Neural progenitor cell (in vitro differentiated cells): ENCODE measurements around the gene L3MBTL3. TPM values are rescaled to one million over a fixed set of nuclear protein-coding genes. Genes with fewer than 3 reads are reported as not detected.

Source experiments
- DNase-seq: peaks from one replicate; pipeline ENCODE4 v3.0.0-alpha.2; 2016; ENCODE audit warnings: low spot score
- H2AFZ ChIP-seq: fragments of 200-600 bp; sonication (generic); replicated peaks from 2 replicates; pipeline ENCODE4 v1.6.1; 2016; ENCODE audit warnings: antibody characterized with exemption
- H3F3A ChIP-seq: fragments of 200-600 bp; sonication (generic); 2 replicates; pipeline ENCODE4 v1.6.1; 2016; ENCODE audit warnings: antibody characterized with exemption, low read depth
- H3K27ac ChIP-seq: fragments of 200-600 bp; sonication (generic); 2 replicates; pipeline ENCODE4 v1.5.1; 2016; ENCODE audit warnings: mild to moderate bottlenecking
- H3K27me3 ChIP-seq: fragments of 200-600 bp; sonication (generic); 2 replicates; pipeline ENCODE4 v1.6.1; 2016; ENCODE audit warnings: mild to moderate bottlenecking, moderate library complexity
- H3K36me3 ChIP-seq: fragments of 200-600 bp; sonication (generic); 2 replicates; pipeline ENCODE4 v1.5.1; 2016
- H3K4me1 ChIP-seq: fragments of 200-600 bp; sonication (generic); 2 replicates; pipeline ENCODE4 v1.6.1; 2016; ENCODE audit warnings: mixed run types
- H3K4me2 ChIP-seq: fragments of 200-600 bp; sonication (generic); 2 replicates; pipeline ENCODE4 v1.6.1; 2016
- H3K4me3 ChIP-seq: fragments of 200-600 bp; sonication (generic); 2 replicates; pipeline ENCODE4 v1.5.1; 2016
- H3K79me2 ChIP-seq: fragments of 200-600 bp; sonication (generic); 2 replicates; pipeline ENCODE4 v1.6.1; 2016; ENCODE audit warnings: low read depth
- H3K9ac ChIP-seq: fragments of 200-600 bp; sonication (generic); 2 replicates; pipeline ENCODE4 v1.6.1; 2016
- H3K9me3 ChIP-seq: fragments of 200-600 bp; sonication (generic); 2 replicates; pipeline ENCODE4 v1.5.1; 2016; ENCODE audit warnings: low read depth
- H4K20me1 ChIP-seq: fragments of 200-600 bp; sonication (generic); 2 replicates; pipeline ENCODE4 v1.6.1; 2016; ENCODE audit warnings: low read depth
- H3K27ac Mint-ChIP-seq: 3 replicates; pipeline ENCODE4 v1.8.0; 2021; ENCODE audit warnings: mixed read lengths
- H3K27me3 Mint-ChIP-seq: 2 replicates; pipeline ENCODE4 v1.8.0; 2022; ENCODE audit warnings: low read depth, mild to moderate bottlenecking, inconsistent platforms, moderate library complexity, mixed read lengths; ENCODE audit not compliant: insufficient read depth
- H3K36me3 Mint-ChIP-seq: 3 replicates; pipeline ENCODE4 v1.8.0; 2021; ENCODE audit warnings: mixed read lengths
- H3K4me1 Mint-ChIP-seq: 3 replicates; pipeline ENCODE4 v1.8.0; 2021; ENCODE audit warnings: mixed read lengths
- H3K4me3 Mint-ChIP-seq: 3 replicates; pipeline ENCODE4 v1.8.0; 2021; ENCODE audit warnings: mild to moderate bottlenecking, moderate library complexity, mixed read lengths
- H3K9me3 Mint-ChIP-seq: 3 replicates; pipeline ENCODE4 v1.8.0; 2020; ENCODE audit warnings: mixed read lengths
- CTCF ChIP-seq: fragments of 200-600 bp; sonication (generic); IDR thresholded peaks from 2 replicates; pipeline ENCODE4 v1.5.1; 2017; ENCODE audit warnings: antibody characterized with exemption, mild to moderate bottlenecking
- EZH2 ChIP-seq: fragments of 200-600 bp; sonication (generic); IDR thresholded peaks from 2 replicates; pipeline ENCODE4 v1.6.1; 2017; ENCODE audit warnings: antibody characterized with exemption, mild to moderate bottlenecking, moderate library complexity
- EZH2phosphoT487 ChIP-seq: fragments of 200-600 bp; sonication (generic); IDR thresholded peaks from 2 replicates; pipeline ENCODE4 v1.6.1; 2017; ENCODE audit warnings: antibody characterized with exemption
- total RNA-seq: library from RNA; depleted of rRNA; stranded (reverse); fragments of >200 nt; gene quantifications from 2 replicates; pipeline ENCODE4 v1.2.3, GENCODE V29; 2015; ENCODE audit warnings: low replicate concordance

Gene L3MBTL3
- total RNA-seq, 1 donor from 2014 or later: 22.2 TPM

GRCh38 chr6:130045622-130046021 is 27.2 kb downstream of the L3MBTL3 start:
- H2AFZ ChIP-seq: no peak overlapping the region
- no peaks in the 10 kb centered on the region for H3F3A ChIP-seq
- H3K36me3 Mint-ChIP-seq: peaks cover 16% of the 10 kb centered on the region
- no peaks in the 10 kb centered on the region for H3K36me3 ChIP-seq
- no peak for DNase-seq
- H3K9me3 ChIP-seq: no peaks in the 10 kb centered on the region
- H3K4me3 ChIP-seq: no peak overlapping the region
- H3K4me1 ChIP-seq: no peaks in the 10 kb centered on the region
- no peak overlapping the region for H3K4me3 Mint-ChIP-seq
- H3K9ac ChIP-seq: no peak overlapping the region
- no peak overlapping the region for H3K4me2 ChIP-seq
- no peaks in the 10 kb centered on the region for H3K79me2 ChIP-seq
- H3K27me3 ChIP-seq: no peaks in the 10 kb centered on the region
- TF ChIP-seq EZH2 (no peak), CTCF (no peak), EZH2phosphoT487 (no peak)
- H4K20me1 ChIP-seq: no peaks in the 10 kb centered on the region
- no peaks in the 10 kb centered on the region for H3K27me3 Mint-ChIP-seq
- H3K27ac ChIP-seq: no peak overlapping the region
- peaks cover 3% of the 10 kb centered on the region for H3K9me3 Mint-ChIP-seq
- no peaks in the 10 kb centered on the region for H3K4me1 Mint-ChIP-seq
- H3K27ac Mint-ChIP-seq: no peak overlapping the region

- Mint-ChIP-seq H3K4me3 (no peak overlapping the region), H3K36me3 (peaks cover 17% of the 10 kb centered on the region), H3K27me3 (no peaks in the 10 kb centered on the region), H3K9me3 (peaks cover 1% of the 10 kb centered on the region), H3K4me1 (no peaks in the 10 kb centered on the region), H3K27ac (no peak overlapping the region)
- Histone ChIP-seq H3K27ac (no peak overlapping the region), H3K4me1 (no peaks in the 10 kb centered on the region), H3K27me3 (no peaks in the 10 kb centered on the region), H3K79me2 (no peaks in the 10 kb centered on the region), H4K20me1 (no peaks in the 10 kb centered on the region), H3K9me3 (no peaks in the 10 kb centered on the region), H3K36me3 (no peaks in the 10 kb centered on the region), H3K4me2 (no peak overlapping the region), H2AFZ (no peak overlapping the region), H3K9ac (no peak overlapping the region), H3F3A (no peaks in the 10 kb centered on the region), H3K4me3 (no peak overlapping the region)
- TF ChIP-seq EZH2 (no peak), CTCF (no peak), EZH2phosphoT487 (no peak)
- DNase-seq: no peak
Measured at GRCh38 chr6:130046671-130047070, 28.3 kb downstream of the L3MBTL3 start.

DNA sequence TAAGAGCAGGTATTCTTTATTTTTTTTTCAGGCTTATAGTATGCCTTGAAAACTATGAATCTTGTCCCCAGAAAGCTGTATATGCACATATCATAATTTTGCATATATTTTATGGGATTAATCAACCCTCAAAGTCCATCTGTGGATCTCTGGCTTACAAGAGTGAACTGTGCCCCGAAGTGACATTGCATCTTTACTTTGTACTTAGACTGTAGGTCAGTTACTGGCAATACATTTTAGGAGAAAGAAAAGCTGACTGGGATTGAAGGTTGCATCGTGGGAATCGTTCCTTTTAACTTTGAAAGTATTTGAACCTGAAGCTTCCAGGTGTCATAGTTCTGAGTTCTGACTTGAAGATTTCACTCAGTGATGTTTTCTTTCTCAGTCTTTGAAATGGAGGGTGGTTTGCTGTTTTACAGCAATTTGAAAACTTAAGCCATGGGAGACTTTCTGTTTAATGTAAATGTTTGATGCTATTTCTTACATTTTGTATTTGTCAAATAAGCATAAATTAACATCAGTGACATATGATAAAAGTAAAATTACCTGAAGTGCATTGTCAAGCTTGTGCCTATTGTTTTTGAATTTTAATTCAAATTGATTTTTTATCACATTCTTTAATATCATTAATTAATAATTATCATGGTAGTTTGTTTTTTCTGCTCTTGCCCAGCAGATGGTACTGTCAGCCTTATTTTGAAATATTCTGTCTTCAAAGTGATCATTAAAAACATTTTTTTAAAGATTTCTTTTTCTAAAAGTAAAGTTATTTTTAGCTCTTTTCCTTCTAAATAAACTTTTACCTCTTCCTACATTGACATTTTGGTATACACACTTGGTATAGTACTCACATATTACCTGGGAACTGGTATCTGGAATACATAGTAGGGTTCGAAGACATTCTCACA is 29.0 kb downstream of the L3MBTL3 start:
- H3K9me3 Mint-ChIP-seq: peaks cover 1% of the 10 kb centered on the region
- Histone ChIP-seq H3K4me1 (no peaks in the 10 kb centered on the region), H4K20me1 (no peaks in the 10 kb centered on the region), H3K36me3 (no peaks in the 10 kb centered on the region), H3K27ac (no peak overlapping the region), H3F3A (no peaks in the 10 kb centered on the region), H2AFZ (no peak overlapping the region), H3K9ac (no peak overlapping the region), H3K27me3 (no peaks in the 10 kb centered on the region), H3K9me3 (no peaks in the 10 kb centered on the region), H3K4me2 (no peak overlapping the region), H3K4me3 (no peak overlapping the region), H3K79me2 (no peaks in the 10 kb centered on the region)
- H3K4me3 Mint-ChIP-seq: no peak overlapping the region
- H3K27ac Mint-ChIP-seq: no peak overlapping the region
- H3K36me3 Mint-ChIP-seq: peaks cover 20% of the 10 kb centered on the region
- H3K4me1 Mint-ChIP-seq: no peaks in the 10 kb centered on the region
- no peaks in the 10 kb centered on the region for H3K27me3 Mint-ChIP-seq
- TF ChIP-seq EZH2 (no peak), EZH2phosphoT487 (no peak), CTCF (no peak)
- DNase-seq: no peak
